Fibroblast of gingiva (primary cell): ENCODE results near the gene KRT5.
"Not testable (repeated sequence)": the region's sequence is repeated elsewhere in the genome, so short reads cannot be mapped to it uniquely, and the experiment has no call there.

Source experiments
- DNase-seq: peaks from one replicate; pipeline ENCODE4 v3.0.0-alpha.2; 2011; ENCODE audit warnings: low read depth

KRT5 gene

GRCh38 chr12:52494518-52494917 lies 25.7 kb downstream of the KRT5 start:
- DNase-seq: peak; percentile 54

GRCh38 chr12:52494100-52494499 lies 26.1 kb downstream of the KRT5 start:
- no peak for DNase-seq

GRCh38 chr12:52493172-52493571 lies 27.0 kb downstream of the KRT5 start, which contains the start of gene KRT6A:
KRT6A (minus strand) TSS chr12:52493257; CDS start chr12:52493188, 69 bp downstream.
- DNase-seq: no peak

GRCh38 chr12:52492405-52492804 lies 27.8 kb downstream of the KRT5 start:
- not testable (repeated sequence) for DNase-seq

- not testable (repeated sequence) for DNase-seq
Measured at GRCh38 chr12:52491495-52491894, 28.7 kb downstream of the KRT5 start.

- no peak for DNase-seq
Measured at GRCh38 chr12:52488736-52489135, 31.5 kb downstream of the KRT5 start.

- DNase-seq: not testable (repeated sequence)
Measured at GRCh38 chr12:52487744-52488443, 32.3 kb downstream of the KRT5 start.

GRCh38 chr12:52487211-52487610 lies 33.0 kb downstream of the KRT5 start:
- no peak for DNase-seq

- no peak for DNase-seq
Measured at GRCh38 chr12:52486166-52487105, 33.8 kb downstream of the KRT5 start.

- DNase-seq: no peak
Measured at GRCh38 chr12:52480073-52480472, 40.1 kb downstream of the KRT5 start.

GRCh38 chr12:52477651-52478050 lies 42.5 kb downstream of the KRT5 start:
- no peak for DNase-seq

- DNase-seq: no peak
Measured at GRCh38 chr12:52474212-52474611, 46.0 kb downstream of the KRT5 start.

GRCh38 chr12:52473768-52474167 lies 46.4 kb downstream of the KRT5 start, which contains the start of gene KRT6C:
KRT6C (minus strand) TSS chr12:52473805; CDS start chr12:52473737, 68 bp downstream.
- DNase-seq: no peak

GRCh38 chr12:52469853-52470252 lies 50.3 kb downstream of the KRT5 start:
- DNase-seq: no peak

GRCh38 chr12:52464897-52465296 lies 55.3 kb downstream of the KRT5 start:
- DNase-seq: no peak
